Endometrial microvascular endothelial cells (primary cell): Measurements from ENCODE around the gene TPK1. TPM values are rescaled to one million over a fixed set of nuclear protein-coding genes. Genes with fewer than 3 reads are reported as not detected.
"Not testable (repeated sequence)": the region's sequence is repeated elsewhere in the genome, so short reads cannot be mapped to it uniquely, and the experiment has no call there.

ENCODE experiments used
- in situ Hi-C: cut with HindIII; loops from 2 replicates; pipeline ENCODE4 v1.10.0; 2017; ENCODE audit warnings: low sequenced_read_pairs, low pct_unique_long_range_greater_than_20kb; ENCODE audit errors: inconsistent ontology term
- total RNA-seq: library from RNA; depleted of rRNA; stranded (reverse); fragments of >200 nt; gene quantifications from one replicate; pipeline ENCODE4 v1.2.3, GENCODE V29; 2015; ENCODE audit errors: inconsistent ontology term

TPK1 gene
- total RNA-seq, 1 donor from 2014 or later = 16.1 TPM

- in situ Hi-C loops = no loop called here
Observed at GRCh38 chr7:144579687-144580086, 256.2 kb downstream of the TPK1 start.

- in situ Hi-C loops = no loop called here
Observed at GRCh38 chr7:144575456-144575855, 260.4 kb downstream of the TPK1 start.

GRCh38 chr7:144574753-144575152 lies 261.1 kb downstream of the TPK1 start:
- in situ Hi-C loops = not testable (repeated sequence)

GRCh38 chr7:144568233-144568632 lies 267.6 kb downstream of the TPK1 start:
- in situ Hi-C loops = no loop called here

GRCh38 chr7:144565586-144565985 lies 270.3 kb downstream of the TPK1 start:
- in situ Hi-C loops = no loop called here

- in situ Hi-C loops = no loop called here
Observed at GRCh38 chr7:144549861-144550260, 286.0 kb downstream of the TPK1 start.

GRCh38 chr7:144548556-144548955 lies 287.3 kb downstream of the TPK1 start:
- in situ Hi-C loops = no loop called here

- in situ Hi-C loops = no loop called here
Observed at GRCh38 chr7:144547888-144548287, 288.0 kb downstream of the TPK1 start.

- in situ Hi-C loops = no loop called here
Observed at GRCh38 chr7:144546782-144547181, 289.1 kb downstream of the TPK1 start.

- in situ Hi-C loops = no loop called here
Observed at GRCh38 chr7:144545330-144545729, 290.5 kb downstream of the TPK1 start.

GRCh38 chr7:144534655-144535395 lies 301.0 kb downstream of the TPK1 start:
- in situ Hi-C loops = no loop called here

GRCh38 chr7:144534196-144534595 lies 301.7 kb downstream of the TPK1 start:
- in situ Hi-C loops = no loop called here

GRCh38 chr7:144531181-144531580 lies 304.7 kb downstream of the TPK1 start:
- in situ Hi-C loops = no loop called here

- in situ Hi-C loops = no loop called here
Observed at GRCh38 chr7:144529269-144529926, 306.5 kb downstream of the TPK1 start.

GRCh38 chr7:144528536-144529045 lies 307.3 kb downstream of the TPK1 start:
- in situ Hi-C loops = no loop called here

GRCh38 chr7:144527051-144527471 lies 308.8 kb downstream of the TPK1 start:
- in situ Hi-C loops = no loop called here

- in situ Hi-C loops = no loop called here
Observed at GRCh38 chr7:144525956-144526355, 309.9 kb downstream of the TPK1 start.

GRCh38 chr7:144524271-144524670 lies 311.6 kb downstream of the TPK1 start:
- in situ Hi-C loops = no loop called here

- in situ Hi-C loops = no loop called here
Observed at GRCh38 chr7:144523621-144524020, 312.2 kb downstream of the TPK1 start.

- in situ Hi-C loops = no loop called here
Observed at GRCh38 chr7:144519925-144520324, 315.9 kb downstream of the TPK1 start.
